Fibroblast of villous mesenchyme (primary cell): ENCODE measurements around the gene SSBP1. TPM values are rescaled to one million over a fixed set of nuclear protein-coding genes. Genes with fewer than 3 reads are reported as not detected.
"Not testable (repeated sequence)": the region's sequence is repeated elsewhere in the genome, so short reads cannot be mapped to it uniquely, and the experiment has no call there.

Experiments used
- DNase-seq: peaks from one replicate; pipeline ENCODE4 v3.0.0-alpha.2; 2010; ENCODE audit warnings: low read depth
- H3K4me3 ChIP-seq: 2 replicates; pipeline ENCODE4 v1.5.1; 2011; ENCODE audit warnings: low read depth, mild to moderate bottlenecking, low read length
- CTCF ChIP-seq: IDR thresholded peaks from 2 replicates; pipeline ENCODE4 v1.5.1; 2012; ENCODE audit warnings: low read depth, mild to moderate bottlenecking, low read length; ENCODE audit not compliant: insufficient read depth
- total RNA-seq: library from RNA; depleted of rRNA; stranded (reverse); fragments of >200 nt; gene quantifications from 2 replicates; pipeline ENCODE4 v1.2.3, GENCODE V29; 2012

The SSBP1 gene, protein sequence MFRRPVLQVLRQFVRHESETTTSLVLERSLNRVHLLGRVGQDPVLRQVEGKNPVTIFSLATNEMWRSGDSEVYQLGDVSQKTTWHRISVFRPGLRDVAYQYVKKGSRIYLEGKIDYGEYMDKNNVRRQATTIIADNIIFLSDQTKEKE
- 105 and 111 TPM in 2 replicates for total RNA-seq

GRCh38 chr7:141737836-141738591, at the start of gene SSBP1:
TSS of gene SSBP1 (plus strand) at chr7:141738358. CDS start at chr7:141739167, 809 bp downstream.
- TF ChIP-seq CTCF: peak; percentile 81
- DNase-seq: peak; percentile 98
- peak within 1 kb of the TSS; percentile 74 for H3K4me3 ChIP-seq

DNA sequence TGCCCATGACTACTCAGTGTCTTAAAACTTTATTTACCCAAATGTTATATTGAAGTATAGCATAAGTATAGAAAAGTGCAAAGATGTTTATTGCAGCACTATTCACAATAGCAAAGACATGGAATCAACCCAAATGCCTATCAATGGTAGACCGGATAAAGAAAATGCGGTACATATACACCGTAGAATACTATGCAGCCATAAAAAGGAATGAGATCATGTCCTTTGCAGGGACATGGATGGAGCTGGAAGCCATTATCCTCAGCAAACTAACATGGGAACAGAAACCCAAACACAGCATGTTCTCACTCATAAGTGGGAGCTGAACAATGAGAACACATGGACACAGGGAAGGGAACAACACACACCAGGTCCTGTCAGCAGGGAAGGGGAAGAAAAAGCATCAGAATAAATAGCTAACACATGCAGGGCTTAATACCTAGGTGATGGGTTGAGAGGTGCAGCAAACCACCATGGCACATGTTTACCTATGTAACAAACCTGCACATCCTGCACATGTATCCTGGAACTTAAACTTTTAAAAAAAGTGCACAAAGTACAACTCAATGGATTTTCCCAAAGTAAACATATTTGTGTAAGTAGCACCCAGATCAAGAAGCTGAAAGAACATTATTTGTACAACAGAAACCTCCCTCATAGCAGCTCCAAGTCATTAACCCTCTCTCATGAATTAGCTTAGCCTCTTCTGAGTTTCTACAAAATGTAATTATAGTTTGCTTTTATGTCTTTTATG, 48.9 kb upstream of the SSBP1 start:
- not testable (repeated sequence) for H3K4me3 ChIP-seq, DNase-seq

DNA sequence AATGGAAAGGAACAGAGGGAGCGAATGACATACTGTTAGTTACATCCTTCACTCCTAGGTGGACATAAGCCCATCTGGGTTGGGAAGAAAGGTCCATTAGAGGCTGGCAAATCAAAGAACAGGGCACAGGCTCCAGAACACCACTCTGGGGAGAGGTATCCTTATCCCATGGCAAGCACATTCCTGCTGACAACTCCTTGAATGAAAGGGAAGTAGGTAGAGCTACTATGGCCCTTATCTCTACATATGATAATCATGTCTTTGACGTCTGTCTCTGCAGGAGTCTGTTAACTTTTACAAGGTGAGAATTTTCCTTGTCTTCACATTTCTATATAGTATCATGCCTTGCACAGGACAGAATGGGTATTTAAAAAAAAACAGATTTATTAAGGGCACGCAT, 46.6 kb upstream of the SSBP1 start:
- DNase-seq: no peak
- H3K4me3 ChIP-seq: no peak overlapping the region
- TF ChIP-seq CTCF: no peak

- no peak for TF ChIP-seq CTCF
- no peak overlapping the region for H3K4me3 ChIP-seq
- no peak for DNase-seq
These were observed 46.2 kb upstream of the SSBP1 start for GRCh38 chr7:141691961-141692360.

GRCh38 chr7:141693082-141693481, 45.1 kb upstream of the SSBP1 start:
- H3K4me3 ChIP-seq: no peak overlapping the region
- DNase-seq: no peak
- no peak for TF ChIP-seq CTCF

GRCh38 chr7:141695803-141696289, 42.3 kb upstream of the SSBP1 start:
- TF ChIP-seq CTCF: no peak
- no peak for DNase-seq
- H3K4me3 ChIP-seq: no peak overlapping the region

GRCh38 chr7:141696348-141696747, 41.8 kb upstream of the SSBP1 start:
- TF ChIP-seq CTCF: no peak
- DNase-seq: peak; percentile 26
- no peak overlapping the region for H3K4me3 ChIP-seq
